ENCODE measurements around the gene IFNA13. TPM values are rescaled to one million over a fixed set of nuclear protein-coding genes. Genes with fewer than 3 reads are reported as not detected.

IFNA13 gene
- total RNA-seq, 1 experiment from 2014 or later = not detected

- Histone ChIP-seq H3K9me2 (replicated peaks; ENCODE audit: insufficient read depth, low read length) (no peaks in the 10 kb centered on the region), H4K20me1 (ENCODE audit: insufficient read depth, low read depth, low read length) (no peaks in the 10 kb centered on the region), H3K9me3 (ENCODE audit: low read length) (no peaks in the 10 kb centered on the region), H3K4me3 (ENCODE audit: low read length) (no peak overlapping the region), H2AFZ (ENCODE audit: low read length) (no peak overlapping the region), H3K4me2 (ENCODE audit: low read depth, low read length, poor library complexity, severe bottlenecking) (no peak overlapping the region), H3K27me3 (ENCODE audit: low read length) (no peaks in the 10 kb centered on the region), H3K9ac (ENCODE audit: low read length) (no peak overlapping the region), H3K79me2 (ENCODE audit: low read length) (no peaks in the 10 kb centered on the region), H3K36me3 (ENCODE audit: insufficient read depth, low read length) (no peaks in the 10 kb centered on the region), H3K4me1 (ENCODE audit: low read length) (no peaks in the 10 kb centered on the region), H3K27ac (ENCODE audit: low read length) (no peak overlapping the region)
- DNase-seq = no peak
Observed at GRCh38 chr9:21402386-21403251, 34.8 kb upstream of the IFNA13 start.

- Histone ChIP-seq H3K4me2 (ENCODE audit: low read depth, low read length, poor library complexity, severe bottlenecking) (no peak overlapping the region), H3K4me1 (ENCODE audit: low read length) (no peaks in the 10 kb centered on the region), H3K4me3 (ENCODE audit: low read length) (no peak overlapping the region), H3K79me2 (ENCODE audit: low read length) (no peaks in the 10 kb centered on the region), H2AFZ (ENCODE audit: low read length) (no peak overlapping the region), H3K36me3 (ENCODE audit: insufficient read depth, low read length) (no peaks in the 10 kb centered on the region), H4K20me1 (ENCODE audit: insufficient read depth, low read depth, low read length) (no peaks in the 10 kb centered on the region), H3K9me3 (ENCODE audit: low read length) (no peaks in the 10 kb centered on the region), H3K9ac (ENCODE audit: low read length) (no peak overlapping the region), H3K9me2 (replicated peaks; ENCODE audit: insufficient read depth, low read length) (no peaks in the 10 kb centered on the region), H3K27ac (ENCODE audit: low read length) (no peak overlapping the region), H3K27me3 (ENCODE audit: low read length) (no peaks in the 10 kb centered on the region)
- DNase-seq = no peak
Observed at GRCh38 chr9:21399956-21400355, 32.1 kb upstream of the IFNA13 start.

GRCh38 chr9:21398955-21399489 lies 31.2 kb upstream of the IFNA13 start:
- H3K4me2 ChIP-seq (ENCODE audit: low read depth, low read length, poor library complexity, severe bottlenecking) = no peak overlapping the region
- H3K27ac ChIP-seq (ENCODE audit: low read length) = no peak overlapping the region
- H3K9me2 ChIP-seq (replicated peaks; ENCODE audit: insufficient read depth, low read length) = no peaks in the 10 kb centered on the region
- no peak overlapping the region for H3K9ac ChIP-seq (ENCODE audit: low read length)
- H3K36me3 ChIP-seq (ENCODE audit: insufficient read depth, low read length) = no peaks in the 10 kb centered on the region
- no peak overlapping the region for H3K4me3 ChIP-seq (ENCODE audit: low read length)
- H4K20me1 ChIP-seq (ENCODE audit: insufficient read depth, low read depth, low read length) = no peaks in the 10 kb centered on the region
- no peaks in the 10 kb centered on the region for H3K79me2 ChIP-seq (ENCODE audit: low read length)
- H3K27me3 ChIP-seq (ENCODE audit: low read length) = no peaks in the 10 kb centered on the region
- no peaks in the 10 kb centered on the region for H3K4me1 ChIP-seq (ENCODE audit: low read length)
- H2AFZ ChIP-seq (ENCODE audit: low read length) = no peak overlapping the region
- H3K9me3 ChIP-seq (ENCODE audit: low read length) = no peaks in the 10 kb centered on the region
- DNase-seq = no peak

GRCh38 chr9:21395778-21396717 lies 28.2 kb upstream of the IFNA13 start:
- no peaks in the 10 kb centered on the region for H3K9me3 ChIP-seq (ENCODE audit: low read length)
- H3K9me2 ChIP-seq (replicated peaks; ENCODE audit: insufficient read depth, low read length) = no peaks in the 10 kb centered on the region
- no peaks in the 10 kb centered on the region for H3K36me3 ChIP-seq (ENCODE audit: insufficient read depth, low read length)
- H3K27ac ChIP-seq (ENCODE audit: low read length) = no peak overlapping the region
- no peak overlapping the region for H2AFZ ChIP-seq (ENCODE audit: low read length)
- no peak overlapping the region for H3K9ac ChIP-seq (ENCODE audit: low read length)
- peak; percentile 53 for DNase-seq
- no peaks in the 10 kb centered on the region for H3K79me2 ChIP-seq (ENCODE audit: low read length)
- H4K20me1 ChIP-seq (ENCODE audit: insufficient read depth, low read depth, low read length) = no peaks in the 10 kb centered on the region
- H3K4me1 ChIP-seq (ENCODE audit: low read length) = no peaks in the 10 kb centered on the region
- no peak overlapping the region for H3K4me2 ChIP-seq (ENCODE audit: low read depth, low read length, poor library complexity, severe bottlenecking)
- no peak overlapping the region for H3K4me3 ChIP-seq (ENCODE audit: low read length)
- no peaks in the 10 kb centered on the region for H3K27me3 ChIP-seq (ENCODE audit: low read length)

- no peaks in the 10 kb centered on the region for H3K27me3 ChIP-seq (ENCODE audit: low read length)
- H3K4me1 ChIP-seq (ENCODE audit: low read length) = no peaks in the 10 kb centered on the region
- H3K36me3 ChIP-seq (ENCODE audit: insufficient read depth, low read length) = no peaks in the 10 kb centered on the region
- no peaks in the 10 kb centered on the region for H3K9me3 ChIP-seq (ENCODE audit: low read length)
- DNase-seq = peak; percentile 67
- no peak overlapping the region for H2AFZ ChIP-seq (ENCODE audit: low read length)
- no peak overlapping the region for H3K9ac ChIP-seq (ENCODE audit: low read length)
- H3K4me2 ChIP-seq (ENCODE audit: low read depth, low read length, poor library complexity, severe bottlenecking) = no peak overlapping the region
- no peak overlapping the region for H3K27ac ChIP-seq (ENCODE audit: low read length)
- H4K20me1 ChIP-seq (ENCODE audit: insufficient read depth, low read depth, low read length) = no peaks in the 10 kb centered on the region
- no peaks in the 10 kb centered on the region for H3K9me2 ChIP-seq (replicated peaks; ENCODE audit: insufficient read depth, low read length)
- H3K79me2 ChIP-seq (ENCODE audit: low read length) = no peaks in the 10 kb centered on the region
- H3K4me3 ChIP-seq (ENCODE audit: low read length) = no peak overlapping the region
Observed at GRCh38 chr9:21392270-21392669, 24.4 kb upstream of the IFNA13 start.

- H3K4me2 ChIP-seq (ENCODE audit: low read depth, low read length, poor library complexity, severe bottlenecking) = no peak within 1 kb of the TSS
Observed at GRCh38 chr9:21385131-21385670, 17.3 kb upstream of the IFNA13 start, which contains the start of gene IFNA2. Gene IFNA2 (minus strand): TSS chr9:21385398. CDS start chr9:21385329, 69 bp downstream.

GRCh38 chr9:21383627-21384026 lies 15.8 kb upstream of the IFNA13 start:
- no peaks in the 10 kb centered on the region for H3K27me3 ChIP-seq (ENCODE audit: low read length)
- H3K4me1 ChIP-seq (ENCODE audit: low read length) = no peaks in the 10 kb centered on the region
- DNase-seq = no peak
- no peak overlapping the region for H3K27ac ChIP-seq (ENCODE audit: low read length)
- H3K9me2 ChIP-seq (replicated peaks; ENCODE audit: insufficient read depth, low read length) = no peaks in the 10 kb centered on the region
- no peak overlapping the region for H3K4me2 ChIP-seq (ENCODE audit: low read depth, low read length, poor library complexity, severe bottlenecking)
- no peaks in the 10 kb centered on the region for H3K9me3 ChIP-seq (ENCODE audit: low read length)
- H3K36me3 ChIP-seq (ENCODE audit: insufficient read depth, low read length) = no peaks in the 10 kb centered on the region
- peaks cover 12% of the 10 kb centered on the region; the same call in 1 of the 2 replicates for H4K20me1 ChIP-seq (ENCODE audit: insufficient read depth, low read depth, low read length)
- no peak overlapping the region for H2AFZ ChIP-seq (ENCODE audit: low read length)
- H3K79me2 ChIP-seq (ENCODE audit: low read length) = no peaks in the 10 kb centered on the region
- H3K9ac ChIP-seq (ENCODE audit: low read length) = no peak overlapping the region
- H3K4me3 ChIP-seq (ENCODE audit: low read length) = no peak overlapping the region

More at GRCh38 chr9:21385131-21385670, 17.3 kb upstream of the IFNA13 start, which contains the start of gene IFNA2:
- Histone ChIP-seq H3K9me2 (replicated peaks; ENCODE audit: insufficient read depth, low read length) (no peaks in the 10 kb centered on the region), H3K9me3 (ENCODE audit: low read length) (no peaks in the 10 kb centered on the region), H3K79me2 (ENCODE audit: low read length) (no peaks in the 10 kb centered on the region), H3K4me3 (ENCODE audit: low read length) (no peak within 1 kb of the TSS), H3K9ac (ENCODE audit: low read length) (no peak within 1 kb of the TSS), H3K27ac (ENCODE audit: low read length) (no peak within 1 kb of the TSS), H3K36me3 (ENCODE audit: insufficient read depth, low read length) (no peaks in the 10 kb centered on the region), H4K20me1 (ENCODE audit: insufficient read depth, low read depth, low read length) (peaks cover 12% of the 10 kb centered on the region; the same call in 1 of the 2 replicates), H2AFZ (ENCODE audit: low read length) (no peak within 1 kb of the TSS), H3K27me3 (ENCODE audit: low read length) (no peaks in the 10 kb centered on the region), H3K4me1 (ENCODE audit: low read length) (no peaks in the 10 kb centered on the region)
- peak; percentile 41 for DNase-seq
